Lower leg skin (tissue), 4 donors: ENCODE measurements around the gene GPR6. TPM values are rescaled to one million over a fixed set of nuclear protein-coding genes. Genes with fewer than 3 reads are reported as not detected.

Source experiments
- DNase-seq, 2 donors: peaks; one replicate each; pipeline ENCODE4 v3.0.0-alpha.2; 2019; ENCODE audit warnings: low spot score in 2 of 2
- H3K4me3 ChIP-seq: fragments of 200-600 bp; sonication (generic); 2 replicates; pipeline ENCODE4 v1.5.1; 2017; ENCODE audit warnings: mild to moderate bottlenecking, low read depth; ENCODE audit not compliant: poor library complexity, severe bottlenecking
- POLR2A ChIP-seq, 2 donors: fragments of 450-650 bp; IDR thresholded peaks; one replicate each; pipeline ENCODE4 v1.6.1; 2016 to 2017; ENCODE audit warnings: antibody characterized with exemption in 2 of 2, mild to moderate bottlenecking in 1 of 2, moderate library complexity in 1 of 2
- WGBS, 2 donors: methylation state at CpG; one replicate each; pipeline ENCODE4 v1.1.5; 2018; 5-methylcytosine and 5-hydroxymethylcytosine counted together
- intact Hi-C: fragments of 100-400 bp; cut with DNase I; formaldehyde crosslinking; loops from one replicate; pipeline ENCODE4 v1.15.0; 2023; ENCODE audit warnings: low total_unique reads
- total RNA-seq, 4 donors: library from RNA; depleted of rRNA; stranded (reverse); fragments of >200 nt; gene quantifications; one replicate each; pipeline ENCODE4 v1.1.0, GENCODE V29; 2016
- TF ChIP-seq, protein P1 (sequence below), 3 donors: fragments of 450-650 bp; IDR thresholded peaks; one replicate each; pipeline ENCODE4 v1.5.1; 2016; ENCODE audit warnings: antibody characterized with exemption in 3 of 3, mild to moderate bottlenecking in 3 of 3, moderate library complexity in 2 of 3

GPR6 gene
- total RNA-seq, 4 donors from 2014 or later, result not detected

DNA sequence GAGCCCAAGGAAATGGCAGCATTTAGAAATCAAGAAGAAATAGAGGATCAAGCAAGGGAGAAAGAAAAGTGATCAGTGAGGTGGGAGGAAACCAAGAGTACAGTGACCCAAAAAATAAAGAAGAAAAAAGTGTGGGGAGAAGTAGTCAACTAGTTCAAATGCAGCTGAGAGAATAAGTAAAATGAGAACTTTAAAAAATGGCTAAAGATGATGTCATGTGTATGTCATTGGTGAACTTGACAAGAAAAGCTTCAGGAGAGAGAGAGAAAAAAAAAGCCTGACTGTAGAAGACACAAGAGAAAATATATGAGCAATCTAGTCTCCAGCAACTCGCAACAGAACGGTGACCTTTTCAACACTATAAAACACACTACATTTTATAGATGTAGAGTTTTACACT lies 6.3 kb downstream of the GPR6 start:
- DNase-seq, result no peak
- no peak overlapping the region for H3K4me3 ChIP-seq
- 92 to 96% methylated on average over 2 of the region's 2 CpGs for WGBS, 2 donors
- intact Hi-C loops, result no loop called here
- TF ChIP-seq POLR2A (IDR thresholded peaks at IDR 0.05), result no peak
- TF ChIP-seq, protein P1, sequence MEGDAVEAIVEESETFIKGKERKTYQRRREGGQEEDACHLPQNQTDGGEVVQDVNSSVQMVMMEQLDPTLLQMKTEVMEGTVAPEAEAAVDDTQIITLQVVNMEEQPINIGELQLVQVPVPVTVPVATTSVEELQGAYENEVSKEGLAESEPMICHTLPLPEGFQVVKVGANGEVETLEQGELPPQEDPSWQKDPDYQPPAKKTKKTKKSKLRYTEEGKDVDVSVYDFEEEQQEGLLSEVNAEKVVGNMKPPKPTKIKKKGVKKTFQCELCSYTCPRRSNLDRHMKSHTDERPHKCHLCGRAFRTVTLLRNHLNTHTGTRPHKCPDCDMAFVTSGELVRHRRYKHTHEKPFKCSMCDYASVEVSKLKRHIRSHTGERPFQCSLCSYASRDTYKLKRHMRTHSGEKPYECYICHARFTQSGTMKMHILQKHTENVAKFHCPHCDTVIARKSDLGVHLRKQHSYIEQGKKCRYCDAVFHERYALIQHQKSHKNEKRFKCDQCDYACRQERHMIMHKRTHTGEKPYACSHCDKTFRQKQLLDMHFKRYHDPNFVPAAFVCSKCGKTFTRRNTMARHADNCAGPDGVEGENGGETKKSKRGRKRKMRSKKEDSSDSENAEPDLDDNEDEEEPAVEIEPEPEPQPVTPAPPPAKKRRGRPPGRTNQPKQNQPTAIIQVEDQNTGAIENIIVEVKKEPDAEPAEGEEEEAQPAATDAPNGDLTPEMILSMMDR (IDR thresholded peaks at IDR 0.05), result no peak

DNA sequence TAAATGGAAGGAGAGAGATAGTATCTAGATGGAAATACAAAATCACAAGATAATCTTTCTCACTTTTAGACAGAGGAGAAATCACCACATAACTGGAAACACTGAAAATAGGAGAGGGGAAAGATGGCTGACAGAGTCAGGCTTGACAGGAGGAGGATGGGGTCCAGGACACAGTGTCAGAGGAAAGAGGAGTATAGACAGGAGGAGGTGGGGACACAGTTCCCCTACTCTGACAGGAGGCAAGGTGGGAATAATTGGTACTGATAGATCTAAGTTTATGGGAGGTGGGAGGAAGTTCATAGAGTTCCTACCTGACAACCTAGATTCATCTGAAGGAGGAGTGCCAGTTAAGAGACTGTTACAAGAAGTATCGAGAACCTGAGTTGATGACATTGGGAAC lies 9.1 kb downstream of the GPR6 start:
- 86 to 92% methylated on average over 1 of the region's 1 CpG for WGBS, 2 donors
- intact Hi-C loops, result no loop called here

DNA sequence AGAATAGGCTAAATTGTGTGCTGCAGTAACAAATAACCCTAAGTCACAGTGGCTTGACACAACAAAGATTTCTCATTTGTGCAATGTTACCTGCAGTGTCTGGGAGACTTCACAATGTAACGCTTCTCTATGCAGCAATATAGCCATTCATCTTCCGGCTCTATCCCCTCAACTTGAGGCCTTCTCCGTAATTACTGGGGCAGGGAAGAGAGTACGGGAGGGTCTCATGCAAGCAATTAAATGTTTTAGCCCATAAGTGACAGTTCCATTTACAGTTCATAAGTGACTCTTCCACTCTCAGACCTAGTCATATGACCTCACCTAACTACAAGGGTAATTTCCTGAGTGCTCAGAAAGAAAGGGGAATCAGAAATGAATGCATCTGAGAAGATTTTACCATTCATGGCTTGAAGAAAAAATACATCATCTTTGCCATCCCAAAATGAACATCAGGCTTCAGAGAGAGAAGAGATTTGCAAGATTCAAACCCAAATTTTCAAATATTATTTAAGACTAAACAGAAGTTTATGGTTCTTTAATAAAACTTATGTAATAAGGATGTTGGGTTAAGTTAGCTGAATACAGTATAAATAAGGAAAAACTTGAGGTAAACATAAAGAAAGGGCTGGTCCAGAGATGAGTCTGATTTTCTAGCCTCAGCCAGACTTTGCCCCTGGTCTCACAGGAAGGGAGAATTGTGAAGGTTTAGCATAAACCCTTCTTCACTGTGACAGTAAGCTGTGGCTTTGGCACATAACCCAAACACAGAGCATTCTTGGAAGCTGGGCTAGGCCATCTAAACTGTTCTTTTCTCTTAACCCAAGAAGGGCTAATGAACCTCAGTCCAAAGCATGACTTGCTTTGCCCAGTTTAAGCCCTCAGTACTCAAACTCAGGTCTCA lies 13.3 kb downstream of the GPR6 start:
- TF ChIP-seq POLR2A (IDR thresholded peaks at IDR 0.05), result no peak
- TF ChIP-seq, protein P1 (IDR thresholded peaks at IDR 0.05), result no peak
- 87 to 88% methylated on average over 4 of the region's 4 CpGs for WGBS, 2 donors

More for the DNA sequence above, 9.1 kb downstream of the GPR6 start:
- H3K4me3 ChIP-seq, result no peak overlapping the region
- TF ChIP-seq, protein P1 (IDR thresholded peaks at IDR 0.05), result no peak
- no peak for TF ChIP-seq POLR2A (IDR thresholded peaks at IDR 0.05)
- DNase-seq, result no peak

DNA sequence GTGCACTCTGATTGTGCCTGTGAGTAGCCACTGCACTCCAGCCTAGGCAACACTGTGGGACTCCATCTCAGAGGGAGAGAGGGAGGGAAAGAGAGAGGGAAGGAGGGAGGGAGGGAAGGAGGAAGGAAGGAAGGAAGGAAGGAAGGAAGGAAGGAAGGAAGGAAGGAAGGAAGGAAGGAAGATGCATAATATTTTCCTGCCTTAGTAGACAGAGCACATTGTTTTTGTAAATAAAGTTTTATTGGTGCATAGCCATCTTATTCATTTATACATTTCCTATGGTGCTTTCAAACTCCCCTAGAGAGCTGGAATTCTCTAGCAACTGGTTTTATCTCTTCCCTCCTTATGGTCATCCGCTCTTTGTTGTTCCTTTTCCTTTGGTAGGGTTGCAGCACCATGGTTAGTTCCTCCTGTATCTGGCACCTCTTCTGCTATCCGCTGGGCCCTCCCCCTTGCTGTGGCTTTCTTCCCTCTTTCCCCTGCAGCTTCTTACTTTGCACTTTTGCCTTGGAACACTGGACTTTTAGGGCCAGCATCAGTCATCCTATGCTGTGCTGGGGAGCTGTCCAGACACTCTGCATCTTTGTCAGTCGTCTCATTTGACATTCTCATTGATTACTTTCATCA lies 20.2 kb downstream of the GPR6 start:
- no peak for TF ChIP-seq POLR2A (IDR thresholded peaks at IDR 0.05)
- TF ChIP-seq, protein P1 (IDR thresholded peaks at IDR 0.05), result no peak
- H3K4me3 ChIP-seq, result no peak overlapping the region
- DNase-seq, result no peak
- intact Hi-C loops, result no loop called here
- WGBS, 2 donors, result 34 to 52% methylated on average over 3 of the region's 3 CpGs

More for the DNA sequence above, 13.3 kb downstream of the GPR6 start:
- intact Hi-C loops, result no loop called here
- no peak overlapping the region for H3K4me3 ChIP-seq
- DNase-seq, result no peak

DNA sequence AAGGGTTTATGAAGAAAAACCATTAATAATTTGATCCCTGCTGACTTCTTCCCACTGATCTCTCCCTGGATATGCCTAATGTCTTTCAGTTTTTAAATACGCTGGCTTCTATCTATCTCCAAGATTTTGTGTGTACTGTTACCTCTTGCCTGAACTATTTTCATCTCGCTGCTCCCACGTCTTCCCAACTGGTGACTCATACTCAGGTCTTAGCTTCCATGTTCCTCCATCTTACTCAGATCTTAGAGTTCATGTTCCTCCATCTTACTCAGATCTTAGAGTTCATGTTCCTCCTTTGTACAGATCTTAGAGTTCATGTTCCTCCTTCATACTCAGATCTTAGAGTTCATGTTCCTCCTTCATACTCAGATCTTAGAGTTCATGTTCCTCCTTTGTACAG lies 21.6 kb downstream of the GPR6 start:
- intact Hi-C loops, result no loop called here
- 84 to 85% methylated on average over 3 of the region's 3 CpGs for WGBS, 2 donors

More for the DNA sequence above, 21.6 kb downstream of the GPR6 start:
- TF ChIP-seq, protein P1 (IDR thresholded peaks at IDR 0.05), result no peak
- TF ChIP-seq POLR2A (IDR thresholded peaks at IDR 0.05), result no peak
- DNase-seq, result no peak
- no peak overlapping the region for H3K4me3 ChIP-seq
